HTERT RPE-1 (cell line): Measurements from ENCODE around the gene FADS3.
"Not testable (repeated sequence)": the region's sequence is repeated elsewhere in the genome, so short reads cannot be mapped to it uniquely, and the experiment has no call there.

ENCODE experiments used
- in situ Hi-C: fragments of 300-500 bp; cut with MboI; formaldehyde crosslinking; loops from 4 replicates; pipeline ENCODE4 v1.14.3; 2020; ENCODE audit warnings: low sequenced_read_pairs

Gene FADS3

GRCh38 chr11:61882267-61882666 is 9.1 kb downstream of the FADS3 start:
- in situ Hi-C loops = not testable (repeated sequence)

DNA sequence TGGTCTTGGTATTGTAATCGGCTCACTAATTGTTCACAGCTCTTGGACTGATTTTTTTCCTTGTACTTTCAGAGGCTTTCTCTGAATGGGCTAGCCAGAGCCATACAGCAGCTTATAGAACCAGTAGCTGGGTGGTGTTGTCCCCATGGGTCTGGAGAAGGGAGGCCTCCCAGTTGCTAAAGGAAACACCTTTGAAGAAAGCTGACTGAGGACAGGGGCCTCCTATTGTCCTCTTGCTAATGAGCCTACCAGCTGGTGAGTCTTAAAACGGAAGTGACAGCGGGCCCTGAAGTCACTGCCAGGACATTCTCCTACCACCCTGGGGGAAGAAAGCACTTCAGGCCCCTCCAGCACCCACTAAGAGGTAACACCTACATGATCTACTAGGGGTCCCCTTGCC is 9.9 kb downstream of the FADS3 start:
- in situ Hi-C loops = no loop called here

GRCh38 chr11:61880454-61880853 is 10.9 kb downstream of the FADS3 start:
- in situ Hi-C loops = no loop called here

- in situ Hi-C loops = no loop called here
These were observed 11.3 kb downstream of the FADS3 start for GRCh38 chr11:61880031-61880430.

DNA sequence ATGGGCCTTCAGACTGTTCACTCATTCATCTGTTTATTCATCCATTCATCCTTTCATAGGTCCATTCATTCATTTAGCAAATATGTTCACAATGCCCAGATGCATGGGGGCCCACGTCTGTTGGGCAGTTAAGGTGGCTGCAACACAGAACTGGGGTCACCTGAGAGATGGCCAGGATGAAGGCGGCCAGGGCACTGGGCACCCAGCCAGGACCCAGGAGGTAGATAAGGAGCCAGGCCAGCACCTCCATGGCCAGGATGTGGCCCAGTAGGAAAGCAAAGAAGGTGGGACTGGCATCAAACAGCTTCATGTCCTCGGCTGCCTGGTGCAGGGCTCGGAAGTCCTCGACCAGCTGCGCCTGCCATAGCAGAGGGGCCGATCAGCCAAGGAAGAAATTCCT is 12.2 kb downstream of the FADS3 start:
- in situ Hi-C loops = no loop called here

DNA sequence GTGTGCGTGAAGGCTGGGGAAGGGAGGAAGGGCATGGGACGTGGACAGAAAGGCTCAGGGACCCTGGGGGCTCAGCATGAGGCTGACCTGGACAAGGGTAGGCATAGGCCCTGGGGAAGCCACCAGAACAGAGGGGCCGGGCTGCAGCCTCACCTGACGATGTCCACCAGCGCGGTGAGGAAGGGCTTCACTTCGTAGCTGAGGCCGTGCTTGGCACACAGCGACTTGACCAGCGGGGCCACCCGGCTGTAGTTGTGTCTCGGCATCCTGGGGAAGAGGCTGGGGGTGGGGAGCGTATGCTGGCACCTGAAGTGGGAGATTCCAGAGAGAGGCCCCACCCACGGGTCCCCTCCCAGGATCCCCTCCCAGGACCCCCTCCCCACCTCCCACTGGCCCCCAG is 15.6 kb downstream of the FADS3 start:
- in situ Hi-C loops = no loop called here

DNA sequence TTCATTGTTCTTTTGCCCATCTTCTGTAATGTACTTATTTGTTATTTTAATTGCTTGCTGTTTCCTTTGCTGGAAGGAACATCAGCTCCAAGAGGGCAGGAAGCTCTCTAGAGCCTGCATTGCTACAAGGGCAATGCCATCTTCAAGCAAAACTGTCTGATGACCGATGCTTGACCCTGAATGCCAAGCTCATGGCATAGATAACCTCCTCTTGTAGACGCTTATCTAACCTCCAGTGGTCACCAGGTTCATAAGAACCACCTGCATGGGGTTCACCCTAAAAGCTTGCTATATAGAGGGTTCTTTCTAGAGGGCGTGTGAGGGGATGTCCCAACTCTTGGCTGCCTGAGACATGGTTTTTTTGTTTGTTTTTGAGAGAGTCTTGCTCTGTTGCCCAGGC is 16.5 kb downstream of the FADS3 start:
- in situ Hi-C loops = no loop called here

DNA sequence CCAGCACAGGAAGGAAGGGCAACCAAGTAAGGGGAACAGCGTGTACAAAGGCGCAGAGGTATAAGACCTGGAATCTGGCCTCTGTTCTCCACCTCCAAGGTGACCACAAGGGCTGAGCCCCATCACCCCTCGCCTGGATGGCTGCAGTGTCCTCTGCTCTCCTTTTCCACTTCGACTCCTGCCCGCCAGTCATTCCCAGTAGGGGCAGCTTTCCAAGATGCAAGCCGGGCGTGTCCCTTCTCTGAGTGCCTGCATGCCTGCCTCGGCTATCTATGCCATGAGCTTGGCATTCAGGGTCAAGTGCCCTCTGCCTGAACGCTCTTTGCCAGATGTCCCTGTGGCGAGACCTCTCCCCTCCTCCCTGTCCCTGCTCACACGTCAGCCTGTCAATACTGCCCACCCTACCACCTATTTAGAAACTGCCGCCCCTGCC is 17.0 kb downstream of the FADS3 start:
- in situ Hi-C loops = no loop called here

DNA sequence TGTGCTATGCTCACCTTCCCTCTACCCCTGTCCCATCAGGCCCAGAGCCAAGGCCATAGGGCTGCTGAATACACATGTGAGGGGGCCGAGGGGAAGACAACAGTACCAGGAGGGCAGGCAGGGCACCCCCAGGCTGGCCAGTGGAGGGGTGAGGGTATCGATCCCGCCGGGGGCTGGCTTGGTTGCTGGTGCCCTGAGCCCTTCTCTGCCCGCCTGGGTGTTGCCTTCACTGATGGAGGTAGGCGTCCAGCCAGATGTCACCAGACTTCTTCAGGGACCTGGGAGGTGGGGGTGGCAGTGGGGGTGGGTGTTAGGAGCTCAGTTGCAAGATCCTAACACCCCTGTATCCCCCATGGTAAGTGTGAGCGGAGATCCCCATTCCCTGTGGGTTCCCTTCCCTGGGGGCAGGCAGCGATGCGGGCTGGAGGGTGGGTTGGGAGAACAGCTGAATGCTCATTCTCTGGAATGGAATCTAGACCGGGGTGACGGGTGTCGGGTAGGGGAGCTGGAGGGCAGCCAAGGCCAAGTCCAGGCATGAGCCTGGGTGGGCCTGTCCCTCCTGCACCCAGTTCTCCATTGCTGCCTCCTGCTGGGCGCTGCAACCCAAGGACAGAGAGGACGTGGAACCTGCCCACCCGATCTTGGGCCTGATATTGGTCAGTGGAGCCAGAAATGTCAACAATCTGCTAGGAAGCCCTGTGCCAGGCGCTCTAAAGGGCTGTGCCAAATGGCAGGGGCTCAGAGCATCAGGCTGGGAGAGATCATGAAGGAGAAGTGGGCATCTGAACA is 17.6 kb downstream of the FADS3 start:
- in situ Hi-C loops = no loop called here

GRCh38 chr11:61872935-61873565 is 18.3 kb downstream of the FADS3 start:
- in situ Hi-C loops = no loop called here

- in situ Hi-C loops = no loop called here
These were observed 20.2 kb downstream of the FADS3 start for GRCh38 chr11:61871158-61871597.

GRCh38 chr11:61870541-61871031 is 20.8 kb downstream of the FADS3 start:
- in situ Hi-C loops = no loop called here

- in situ Hi-C loops = no loop called here
These were observed 21.5 kb downstream of the FADS3 start for GRCh38 chr11:61869708-61870451.

GRCh38 chr11:61869429-61869707 is 22.0 kb downstream of the FADS3 start:
- in situ Hi-C loops = no loop called here

GRCh38 chr11:61868571-61869428 is 22.5 kb downstream of the FADS3 start:
- in situ Hi-C loops = no loop called here

DNA sequence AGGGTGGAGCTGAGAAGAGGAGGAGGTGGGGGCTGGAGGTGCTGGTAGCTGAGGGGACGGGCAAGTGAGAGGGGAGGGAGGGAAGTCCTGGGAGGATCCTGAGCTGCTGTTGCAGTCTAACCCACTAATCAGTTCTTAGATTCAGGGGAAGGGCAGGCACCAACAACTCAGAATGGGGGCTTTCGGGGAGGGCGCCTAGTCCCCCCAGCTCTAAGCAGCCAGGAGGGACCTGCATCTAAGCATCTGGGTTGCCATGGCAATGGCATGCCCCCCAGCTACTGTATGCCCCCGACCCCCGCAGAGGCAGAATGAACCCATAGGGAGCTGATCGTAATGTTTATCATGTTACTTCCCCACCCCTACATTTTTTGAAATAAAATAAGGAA is 24.4 kb downstream of the FADS3 start:
- in situ Hi-C loops = no loop called here

- in situ Hi-C loops = no loop called here
These were observed 25.0 kb downstream of the FADS3 start for GRCh38 chr11:61866231-61866957.

GRCh38 chr11:61864814-61865775 is 26.2 kb downstream of the FADS3 start:
- in situ Hi-C loops = no loop called here

- in situ Hi-C loops = no loop called here
These were observed 27.7 kb downstream of the FADS3 start for GRCh38 chr11:61863548-61864081.
